Neural cell (in vitro differentiated cells): ENCODE results near the gene PRDX6. TPM values are rescaled to one million over a fixed set of nuclear protein-coding genes. Genes with fewer than 3 reads are reported as not detected.

Experiments used
- H2AFZ ChIP-seq: fragments of 200-600, 300-800 bp; sonication (generic), shearing (Covaris generic); 2 replicates; pipeline ENCODE4 v1.6.0; 2014; ENCODE audit warnings: low read depth, mild to moderate bottlenecking, antibody characterized with exemption, low read length, moderate library complexity
- H3F3A ChIP-seq: fragments of 200-600 bp; shearing (Covaris generic); 2 replicates; pipeline ENCODE4 v1.6.1; 2016; ENCODE audit warnings: mild to moderate bottlenecking, moderate library complexity, mixed read lengths, antibody characterized with exemption, low read length; ENCODE audit not compliant: insufficient read depth, poor library complexity, severe bottlenecking
- H3K27ac ChIP-seq: fragments of 200-600, 300-800 bp; sonication (generic), shearing (Covaris generic); 2 replicates; pipeline ENCODE4 v1.5.1; 2014; ENCODE audit warnings: mild to moderate bottlenecking, low read length, moderate library complexity
- H3K27me3 ChIP-seq: fragments of 300-800, 200-600 bp; sonication (generic), shearing (Covaris generic); 2 replicates; pipeline ENCODE4 v1.6.0; 2014; ENCODE audit warnings: mild to moderate bottlenecking, low read depth, low read length, moderate library complexity; ENCODE audit not compliant: insufficient read depth
- H3K36me3 ChIP-seq: fragments of 300-800, 200-600 bp; sonication (generic), shearing (Covaris generic); 2 replicates; pipeline ENCODE4 v1.5.1; 2014; ENCODE audit warnings: mild to moderate bottlenecking, antibody characterized with exemption, low read length, moderate library complexity; ENCODE audit not compliant: insufficient read depth
- H3K4me2 ChIP-seq: fragments of 300-800, 200-600 bp; sonication (generic), shearing (Covaris generic); 2 replicates; pipeline ENCODE4 v1.6.0; 2014; ENCODE audit warnings: mild to moderate bottlenecking, low read length
- H3K4me3 ChIP-seq: fragments of 300-800, 200-600 bp; sonication (generic), shearing (Covaris generic); 2 replicates; pipeline ENCODE4 v1.5.1; 2014; ENCODE audit warnings: mild to moderate bottlenecking, low read length, moderate library complexity
- H3K79me2 ChIP-seq: fragments of 200-600 bp; shearing (Covaris generic); replicated peaks from 2 replicates; pipeline ENCODE4 v1.6.0; 2014; ENCODE audit warnings: mild to moderate bottlenecking, low read length, moderate library complexity; ENCODE audit not compliant: insufficient read depth
- H3K9ac ChIP-seq: fragments of 300-800, 200-600 bp; sonication (generic), shearing (Covaris generic); 2 replicates; pipeline ENCODE4 v1.6.1; 2016; ENCODE audit warnings: mild to moderate bottlenecking, low read length, mixed read lengths
- H3K9me2 ChIP-seq: fragments of 200-600 bp; shearing (Covaris generic); 2 replicates; pipeline ENCODE4 v1.6.1; 2016; ENCODE audit warnings: mild to moderate bottlenecking, low read length, mixed read lengths; ENCODE audit not compliant: insufficient read depth
- H3K9me3 ChIP-seq: fragments of 200-600, 300-800 bp; sonication (generic), shearing (Covaris generic); 2 replicates; pipeline ENCODE4 v1.6.1; 2016; ENCODE audit warnings: mild to moderate bottlenecking, mixed run types, low read length, moderate library complexity, mixed read lengths
- H4K20me1 ChIP-seq: fragments of 200-600 bp; shearing (Covaris generic); 2 replicates; pipeline ENCODE4 v1.6.1; 2016; ENCODE audit warnings: mild to moderate bottlenecking, mixed run types; ENCODE audit not compliant: insufficient read depth
- CTCF ChIP-seq: fragments of 450-650 bp; IDR thresholded peaks from 2 replicates; pipeline ENCODE4 v1.5.1; 2014; ENCODE audit warnings: antibody characterized with exemption, mild to moderate bottlenecking, moderate library complexity; ENCODE audit not compliant: poor library complexity, severe bottlenecking
- EP300 ChIP-seq: fragments of 450-650 bp; conservative IDR thresholded peaks from 2 replicates; pipeline ENCODE4 v1.6.1; 2014; ENCODE audit warnings: antibody characterized with exemption, mild to moderate bottlenecking, moderate library complexity; ENCODE audit not compliant: poor library complexity, severe bottlenecking
- EZH2 ChIP-seq: fragments of 200-600, 300-800 bp; shearing (Covaris generic), sonication (generic); IDR thresholded peaks from 2 replicates; pipeline ENCODE4 v1.6.1; 2014; ENCODE audit warnings: antibody characterized with exemption, low read length, borderline replicate concordance, mild to moderate bottlenecking; ENCODE audit not compliant: insufficient read depth, poor library complexity, severe bottlenecking
- MXI1 ChIP-seq: fragments of 450-650 bp; conservative IDR thresholded peaks from 2 replicates; pipeline ENCODE4 v1.6.1; 2014; ENCODE audit warnings: antibody characterized with exemption, mild to moderate bottlenecking; ENCODE audit not compliant: poor library complexity, severe bottlenecking
- POLR2AphosphoS5 ChIP-seq: IDR thresholded peaks from 2 replicates; pipeline ENCODE4 v1.6.1; 2012
- RAD21 ChIP-seq: fragments of 450-650 bp; conservative IDR thresholded peaks from 2 replicates; pipeline ENCODE4 v1.6.1; 2014; ENCODE audit warnings: antibody characterized with exemption, mild to moderate bottlenecking, moderate library complexity
- REST ChIP-seq: IDR thresholded peaks from 2 replicates; pipeline ENCODE4 v1.6.1; 2012; ENCODE audit warnings: borderline replicate concordance
- SMC3 ChIP-seq: fragments of 450-650 bp; conservative IDR thresholded peaks from 2 replicates; pipeline ENCODE4 v1.6.1; 2014; ENCODE audit warnings: antibody characterized with exemption, mild to moderate bottlenecking, moderate library complexity; ENCODE audit not compliant: poor library complexity
- TAF1 ChIP-seq: IDR thresholded peaks from 2 replicates; pipeline ENCODE4 v1.6.1; 2012; ENCODE audit warnings: low read depth
- polyA plus RNA-seq: library from polyadenylated mRNA; depleted of rRNA; stranded (reverse); fragments of >200 nt; gene quantifications from 2 replicates; pipeline ENCODE4 v1.2.3, GENCODE V29; 2014

The PRDX6 gene
- polyA plus RNA-seq, 1 donor from 2014 or later, result 118 TPM

- H3F3A ChIP-seq, result no peaks in the 10 kb centered on the region
- H3K9me3 ChIP-seq, result no peaks in the 10 kb centered on the region
- peak overlapping the region; percentile 14 for H3K4me3 ChIP-seq
- H3K36me3 ChIP-seq, result no peaks in the 10 kb centered on the region
- no peak overlapping the region for H3K9ac ChIP-seq
- no peaks in the 10 kb centered on the region for H3K79me2 ChIP-seq
- no peaks in the 10 kb centered on the region for H3K9me2 ChIP-seq
- H4K20me1 ChIP-seq, result no peaks in the 10 kb centered on the region
- no peak overlapping the region for H3K4me2 ChIP-seq
- TF ChIP-seq RAD21, result no peak
- no peak overlapping the region for H2AFZ ChIP-seq
- no peaks in the 10 kb centered on the region for H3K27me3 ChIP-seq
- H3K27ac ChIP-seq, result no peak overlapping the region
Observed at GRCh38 chr1:173430677-173431303, 46.3 kb upstream of the PRDX6 start.

- Histone ChIP-seq H3K79me2 (no peaks in the 10 kb centered on the region), H3F3A (no peaks in the 10 kb centered on the region), H3K9ac (no peak overlapping the region), H3K9me2 (no peaks in the 10 kb centered on the region), H3K27me3 (no peaks in the 10 kb centered on the region), H3K9me3 (no peaks in the 10 kb centered on the region), H2AFZ (no peak overlapping the region), H4K20me1 (no peaks in the 10 kb centered on the region), H3K27ac (no peak overlapping the region), H3K4me3 (no peak overlapping the region), H3K36me3 (no peaks in the 10 kb centered on the region), H3K4me2 (no peak overlapping the region)
- TF ChIP-seq SMC3, result peak; percentile 75
- peak; percentile 79 for TF ChIP-seq RAD21
- no peak for TF ChIP-seq EZH2
- TF ChIP-seq CTCF, result peak; percentile 78
- TF ChIP-seq REST, result no peak
- no peak for TF ChIP-seq MXI1
- TF ChIP-seq TAF1, result no peak
- no peak for TF ChIP-seq EP300
- TF ChIP-seq POLR2AphosphoS5, result no peak
Observed at GRCh38 chr1:173431304-173432045, 45.7 kb upstream of the PRDX6 start.
